Right forelimb (tissue), 1 donor: ENCODE data around the gene RPS24.
"Not testable (repeated sequence)": the region's sequence is repeated elsewhere in the genome, so short reads cannot be mapped to it uniquely, and the experiment has no call there.

Source experiments
- DNase-seq: peaks from one replicate; pipeline ENCODE4 v3.0.0-alpha.2; 2018

RPS24 gene

DNA sequence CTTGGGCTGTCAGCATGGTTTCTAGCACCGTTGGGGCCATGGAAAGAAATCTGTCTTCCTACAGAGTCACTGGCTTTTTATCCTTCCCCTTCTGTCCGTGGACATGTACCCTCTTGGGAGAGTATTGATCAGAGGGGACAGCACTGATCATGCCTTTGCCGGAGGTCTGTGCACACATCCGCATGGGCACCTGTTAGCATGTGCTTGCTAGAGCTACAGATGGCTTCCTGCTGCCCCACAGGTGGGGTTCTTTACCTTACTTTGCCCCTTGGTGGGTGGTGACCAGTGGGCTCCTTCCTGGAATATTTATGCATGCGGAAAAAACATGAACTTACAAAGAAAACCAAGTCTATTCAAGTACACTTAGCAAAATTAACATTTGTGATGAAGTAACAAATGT lies 24.9 kb downstream of the RPS24 start:
- DNase-seq: no peak

DNA sequence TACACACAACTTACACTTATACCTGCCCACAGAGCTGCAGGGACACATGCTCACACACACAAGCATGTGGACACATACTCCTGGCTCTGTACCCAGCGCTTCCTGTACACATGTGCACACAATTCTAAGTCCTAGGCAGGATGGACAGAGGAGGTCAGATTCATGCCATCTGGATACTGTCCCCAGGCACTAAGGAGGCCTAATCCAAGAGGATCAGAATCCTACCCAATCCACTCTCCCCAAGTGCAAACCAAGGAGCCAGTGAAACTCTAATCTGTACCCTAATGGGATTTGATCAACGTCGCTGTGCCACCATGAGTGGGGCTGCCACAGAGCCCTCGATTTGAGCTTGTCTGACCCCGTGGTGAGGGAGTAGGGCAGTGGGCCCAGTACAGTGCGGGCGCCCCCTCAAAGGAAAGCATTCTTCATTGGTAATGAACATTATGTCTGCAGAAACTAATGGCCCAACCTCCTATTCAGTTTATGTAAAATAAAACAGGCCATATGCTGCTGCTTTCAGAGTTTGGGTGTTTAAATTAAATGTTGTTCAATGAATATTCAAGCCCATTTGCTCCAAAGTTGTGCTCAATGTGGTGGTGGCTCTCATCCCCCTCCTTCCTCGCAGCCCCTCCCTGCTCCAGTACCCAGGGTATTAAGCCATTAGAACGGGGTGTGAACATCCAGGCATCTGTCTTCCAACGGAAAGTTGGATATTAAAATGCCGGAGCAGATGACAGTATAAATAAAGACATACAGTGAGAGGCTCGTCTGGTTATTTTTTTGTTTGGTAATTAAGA lies 26.4 kb downstream of the RPS24 start:
- DNase-seq: no peak

DNA sequence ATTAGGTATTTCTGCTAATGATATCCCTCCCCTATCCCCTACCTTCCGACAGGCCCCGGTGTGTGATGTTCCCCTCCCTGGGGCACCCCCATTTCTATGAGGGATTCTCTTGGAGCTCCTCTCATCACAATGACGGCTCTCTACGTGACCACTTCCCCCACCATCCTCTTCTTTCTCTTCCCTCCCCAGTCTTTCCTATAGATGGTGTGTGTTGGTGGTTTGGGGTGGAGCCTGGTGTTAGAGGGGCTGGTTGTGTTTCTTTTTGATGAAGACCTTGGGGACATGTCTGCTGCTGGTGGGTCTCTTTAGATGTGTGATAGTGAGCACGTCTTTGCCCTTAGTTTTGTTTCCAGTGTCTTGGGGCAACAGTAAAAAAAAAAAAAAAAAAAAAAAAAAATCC lies 28.6 kb downstream of the RPS24 start:
- DNase-seq: no peak

DNA sequence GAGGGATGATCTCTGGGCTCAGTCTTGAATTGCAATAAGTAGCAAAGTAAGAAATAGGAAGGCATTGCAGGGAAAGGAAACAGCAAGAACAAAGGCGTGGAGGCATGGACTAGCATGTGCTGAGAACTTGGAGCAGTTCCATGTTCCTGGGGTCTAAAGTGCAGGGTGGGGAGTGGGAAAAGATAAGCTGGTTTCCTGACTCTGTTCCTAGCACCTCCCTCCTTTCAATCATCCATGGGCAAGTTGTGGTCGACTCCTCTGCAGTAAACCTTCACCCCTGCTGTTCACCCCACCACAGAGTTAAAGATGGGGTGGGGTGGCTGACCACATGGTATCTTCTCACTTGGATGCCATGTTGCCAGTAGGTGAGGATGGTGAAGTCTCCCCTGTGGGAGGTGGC lies 29.6 kb downstream of the RPS24 start:
- DNase-seq: no peak

DNA sequence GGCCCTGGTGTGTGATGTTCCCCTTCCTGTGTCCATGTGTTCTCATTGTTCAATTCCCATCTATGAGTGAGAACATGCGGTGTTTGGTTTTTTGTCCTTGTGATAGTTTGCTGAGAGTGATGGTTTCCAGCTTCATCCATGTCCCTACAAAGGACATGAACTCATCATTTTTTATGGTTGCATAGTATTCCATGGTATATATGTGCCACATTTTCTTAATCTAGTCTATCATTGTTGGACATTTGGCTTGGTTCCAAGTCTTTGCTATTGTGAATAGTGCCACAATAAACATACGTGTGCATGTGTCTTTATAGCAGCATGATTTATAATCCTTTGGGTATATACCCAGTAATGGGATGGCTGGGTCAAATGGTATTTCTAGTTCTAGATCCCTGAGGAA lies 31.3 kb downstream of the RPS24 start:
- DNase-seq: not testable (repeated sequence)

DNA sequence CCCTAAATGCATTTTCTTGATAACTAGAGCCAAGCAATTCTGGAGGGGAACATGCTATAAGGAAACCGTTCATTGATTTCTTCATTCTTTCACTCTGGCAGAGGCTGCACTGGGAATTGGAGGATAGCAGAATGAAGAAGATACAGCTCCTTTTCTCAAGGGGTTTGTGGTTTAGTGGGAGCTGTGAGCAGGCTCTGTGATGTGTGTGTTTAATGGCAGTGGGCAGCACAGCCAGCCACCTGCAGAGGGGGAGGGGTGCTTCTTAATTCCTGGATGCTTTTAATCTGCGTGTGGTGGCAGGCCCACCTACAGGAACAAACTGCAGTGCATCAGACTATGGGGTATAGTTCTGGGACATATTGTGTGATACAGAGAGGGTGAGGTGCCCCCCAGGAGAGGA lies 31.9 kb downstream of the RPS24 start:
- no peak for DNase-seq

DNA sequence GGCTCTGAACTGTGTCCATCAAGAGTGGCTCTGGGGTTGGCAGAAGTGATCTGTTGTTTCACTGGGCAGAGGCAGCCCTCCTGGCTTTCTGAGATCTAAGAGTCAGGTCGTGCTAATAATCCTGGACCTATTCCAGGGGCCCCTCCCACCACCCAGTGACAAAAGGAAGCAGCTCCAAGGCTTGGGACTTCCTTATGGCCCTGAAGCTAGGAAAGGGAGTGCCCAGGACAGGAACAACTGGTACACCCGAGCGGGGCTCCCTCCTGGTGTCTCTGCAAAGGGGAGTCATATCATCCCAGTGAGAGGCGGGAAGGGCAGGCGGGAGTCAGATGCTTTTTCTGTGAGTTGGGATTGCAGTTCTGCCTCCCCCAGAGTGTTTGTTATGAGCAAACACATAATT lies 32.3 kb downstream of the RPS24 start:
- DNase-seq: no peak

DNA sequence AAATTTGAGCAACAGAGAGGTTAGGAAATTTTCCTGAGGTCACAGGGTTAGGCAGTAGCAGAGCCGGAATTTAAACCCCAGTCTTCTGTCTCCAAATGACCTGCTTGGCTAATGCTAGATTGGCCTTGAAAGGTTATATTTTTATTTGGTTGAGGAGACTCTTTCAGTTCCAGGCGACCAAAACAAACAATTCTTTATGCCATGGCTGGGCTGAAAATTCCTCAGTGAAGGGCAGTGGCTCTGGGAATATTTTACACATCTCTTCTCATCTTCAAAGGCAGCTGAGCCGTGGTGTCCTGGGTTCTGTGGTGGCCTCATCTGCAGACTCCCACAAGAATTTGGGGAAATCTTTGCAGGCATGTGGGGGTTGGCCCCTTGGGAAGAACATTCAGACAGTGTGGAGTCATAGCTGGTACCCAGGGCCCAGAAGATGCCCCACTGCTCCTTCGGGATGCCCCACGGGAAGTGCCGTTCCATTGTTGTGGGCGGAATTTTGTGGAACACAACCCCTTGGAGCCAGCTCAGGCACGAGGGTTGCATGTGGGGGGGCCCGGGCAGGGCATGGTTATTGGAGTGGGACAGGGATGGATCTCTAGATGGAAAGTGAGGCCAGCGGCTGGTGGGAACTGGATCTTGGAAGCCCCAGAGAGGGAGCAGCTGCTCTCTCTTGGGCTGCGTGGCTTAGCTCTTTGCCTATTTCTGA lies 33.2 kb downstream of the RPS24 start:
- DNase-seq: no peak

DNA sequence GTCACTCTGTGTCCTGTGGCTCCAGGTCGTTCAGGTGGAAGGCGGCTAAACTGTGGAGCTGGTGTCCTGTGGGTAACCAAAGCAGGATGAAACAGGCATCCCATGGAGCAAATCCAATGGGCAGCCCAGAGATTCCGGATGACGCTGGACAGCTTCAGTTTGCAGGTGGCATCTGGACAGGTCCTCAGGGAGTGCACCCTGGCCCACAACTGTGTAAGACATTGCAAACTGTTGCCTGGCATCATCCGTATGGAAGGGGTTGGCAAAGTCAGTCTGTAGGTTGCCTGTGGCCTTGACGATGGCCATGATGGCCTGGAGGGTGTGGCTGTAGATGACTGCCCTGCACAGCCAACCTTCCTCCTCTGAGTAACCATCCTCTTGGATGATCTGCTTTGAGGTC lies 35.5 kb downstream of the RPS24 start:
- DNase-seq: no peak

DNA sequence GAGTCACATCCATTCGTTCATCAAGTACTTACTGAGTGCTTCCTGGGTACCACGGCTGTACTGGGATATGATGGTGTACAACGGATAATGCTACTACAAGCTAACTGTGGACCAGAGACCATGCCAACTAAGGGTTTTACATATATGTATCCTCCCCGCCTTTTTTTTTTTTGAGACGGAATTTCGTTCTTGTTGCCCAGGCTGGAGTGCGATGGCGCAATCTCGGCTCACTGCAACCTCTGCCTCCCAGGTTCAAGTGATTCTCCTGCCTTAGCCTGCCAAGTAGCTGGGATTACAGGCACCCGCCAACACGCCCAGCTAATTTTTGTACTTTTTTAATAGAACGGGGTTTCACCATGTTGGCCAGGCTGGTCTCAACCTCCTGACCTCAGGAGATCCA lies 36.4 kb downstream of the RPS24 start:
- DNase-seq: not testable (repeated sequence)

DNA sequence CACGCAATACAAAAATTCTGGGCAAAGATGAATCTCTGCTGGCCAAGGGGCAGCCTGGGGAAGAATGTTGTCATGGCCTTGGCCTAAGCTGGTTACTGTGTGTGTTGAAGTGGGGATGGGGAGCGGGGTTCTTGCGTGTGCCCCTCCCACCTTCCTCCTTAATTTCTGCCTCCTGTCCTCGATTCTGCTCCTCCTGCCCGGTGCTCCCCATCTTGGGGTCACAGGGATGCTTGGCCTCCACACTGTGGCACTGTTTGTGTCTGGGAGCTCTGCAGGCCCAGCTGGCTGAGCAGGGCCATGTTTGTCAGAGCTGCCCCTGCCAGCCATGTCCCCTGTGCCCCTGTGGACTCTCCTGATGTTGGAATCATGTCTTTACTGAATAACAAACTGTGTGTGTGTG lies 37.1 kb downstream of the RPS24 start:
- no peak for DNase-seq

DNA sequence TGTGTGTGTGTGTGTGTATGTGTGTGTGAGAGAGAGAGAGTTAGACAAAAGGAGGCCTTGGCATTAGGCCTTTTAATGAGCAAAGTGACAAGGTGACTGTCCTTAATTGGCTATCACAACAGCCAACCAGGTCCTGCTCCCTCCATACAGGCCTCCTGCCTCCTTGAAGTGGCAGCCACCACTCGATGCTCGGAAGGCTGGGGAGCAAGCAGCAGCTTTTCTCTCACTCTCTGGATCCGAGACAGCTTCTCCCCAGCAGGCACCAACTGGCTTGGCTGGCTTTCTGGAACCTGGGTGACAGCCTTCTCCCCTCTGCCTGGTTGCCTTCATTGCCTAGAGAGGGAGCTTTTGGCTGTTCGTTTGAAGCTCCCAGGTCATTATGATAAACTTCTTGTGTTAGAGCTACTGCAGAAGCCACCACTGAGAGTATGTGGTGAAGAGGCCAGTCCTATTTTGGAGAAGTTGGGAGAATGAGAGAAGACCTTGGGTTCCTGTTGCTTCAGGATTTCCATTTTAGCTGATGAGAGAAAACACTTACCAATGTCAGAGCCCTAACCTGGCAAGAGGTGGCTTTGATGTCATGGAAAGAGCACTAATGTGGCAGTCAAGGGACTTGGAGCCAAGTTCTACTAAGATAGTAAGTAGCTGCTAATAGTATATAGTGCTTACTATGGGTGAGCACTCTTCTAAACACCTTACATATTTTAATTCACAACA lies 37.6 kb downstream of the RPS24 start:
- no peak for DNase-seq

DNA sequence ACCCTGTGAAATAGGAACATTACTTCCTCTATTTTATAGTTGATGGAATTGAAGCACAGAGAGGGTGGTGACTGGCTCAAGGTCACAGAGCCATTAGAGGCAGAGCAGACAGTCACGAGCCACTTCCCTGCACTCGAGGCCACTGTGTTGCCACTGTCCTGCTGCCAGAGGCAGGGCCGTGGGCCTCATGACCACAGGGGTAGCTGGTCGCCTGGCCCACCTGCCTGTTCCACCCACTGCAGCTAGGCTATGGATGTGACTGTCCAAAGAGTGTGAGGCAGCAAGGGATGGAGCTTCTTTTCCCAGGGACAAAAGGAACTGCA lies 38.2 kb downstream of the RPS24 start:
- DNase-seq: no peak

DNA sequence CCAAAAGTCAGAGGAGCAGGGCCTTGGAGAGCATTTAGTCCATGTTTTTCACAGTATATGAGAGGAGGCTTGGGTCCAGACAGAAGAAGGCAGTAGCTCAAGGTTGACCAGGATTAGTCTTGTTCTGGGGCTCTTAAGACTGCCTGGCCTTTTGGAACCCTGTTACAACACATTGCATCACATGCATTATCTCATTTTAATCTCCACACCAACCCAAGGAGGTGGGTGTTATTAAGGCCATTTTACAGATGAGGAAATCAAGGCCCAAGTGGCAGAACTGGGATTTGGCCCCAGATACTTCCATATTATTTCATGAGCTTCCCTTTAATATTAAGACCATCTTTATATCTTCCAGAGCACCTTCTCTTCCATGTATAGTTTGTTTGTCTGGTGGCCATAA lies 38.8 kb downstream of the RPS24 start:
- no peak for DNase-seq

DNA sequence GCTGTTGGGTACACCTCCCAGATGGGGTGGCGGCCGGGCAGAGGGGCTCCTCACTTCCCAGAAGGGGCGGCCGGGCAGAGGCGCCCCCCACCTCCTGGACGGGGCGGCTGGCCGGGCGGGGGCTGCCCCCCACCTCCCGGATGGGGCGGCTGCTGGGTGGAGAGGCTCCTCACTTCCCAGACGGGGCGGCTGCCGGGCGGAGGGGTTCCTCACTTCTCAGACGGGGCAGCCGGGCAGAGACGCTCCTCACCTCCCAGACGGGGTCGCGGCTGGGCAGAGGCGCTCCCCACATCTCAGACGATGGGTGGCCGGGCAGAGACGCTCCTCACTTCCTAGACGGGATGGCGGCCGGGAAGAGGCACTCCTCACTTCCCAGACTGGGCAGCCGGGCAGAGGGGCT lies 42.1 kb downstream of the RPS24 start:
- DNase-seq: not testable (repeated sequence)

DNA sequence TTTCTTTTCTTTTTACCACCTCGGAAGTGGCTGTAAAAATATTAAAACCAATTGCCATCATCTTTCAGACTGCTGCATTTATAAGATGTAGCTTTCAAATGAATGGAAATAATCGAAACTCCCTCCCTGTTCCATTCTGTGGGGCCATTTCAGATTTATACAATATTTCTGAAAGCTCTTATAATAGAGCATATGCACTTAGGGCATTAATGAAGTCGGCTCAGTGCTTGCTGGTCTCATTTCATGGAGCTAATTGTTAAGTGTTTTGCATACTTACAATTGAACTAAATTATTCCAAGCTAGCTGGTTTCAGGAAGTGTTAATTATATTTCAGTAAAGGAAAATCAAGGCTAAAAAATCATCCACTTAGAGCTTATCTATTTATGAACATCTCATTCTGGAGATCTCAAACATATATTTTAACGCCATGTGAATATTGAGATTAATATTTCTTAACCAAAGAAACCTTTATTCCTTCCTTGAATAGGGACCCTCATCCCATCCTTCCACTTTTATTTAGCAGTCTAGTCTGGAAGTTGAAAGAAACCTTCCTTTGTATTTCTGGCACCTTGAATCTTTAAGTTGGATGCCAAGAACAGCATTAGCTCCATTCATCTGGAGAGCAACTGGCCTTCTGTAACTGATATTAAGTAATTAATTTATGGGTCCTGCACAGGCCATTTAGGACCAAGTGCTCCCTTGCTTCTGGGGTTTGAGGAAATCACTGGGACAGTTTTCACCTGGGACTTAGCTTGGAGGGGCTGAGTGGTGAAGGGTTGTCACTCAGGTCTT lies 45.1 kb downstream of the RPS24 start:
- no peak for DNase-seq

DNA sequence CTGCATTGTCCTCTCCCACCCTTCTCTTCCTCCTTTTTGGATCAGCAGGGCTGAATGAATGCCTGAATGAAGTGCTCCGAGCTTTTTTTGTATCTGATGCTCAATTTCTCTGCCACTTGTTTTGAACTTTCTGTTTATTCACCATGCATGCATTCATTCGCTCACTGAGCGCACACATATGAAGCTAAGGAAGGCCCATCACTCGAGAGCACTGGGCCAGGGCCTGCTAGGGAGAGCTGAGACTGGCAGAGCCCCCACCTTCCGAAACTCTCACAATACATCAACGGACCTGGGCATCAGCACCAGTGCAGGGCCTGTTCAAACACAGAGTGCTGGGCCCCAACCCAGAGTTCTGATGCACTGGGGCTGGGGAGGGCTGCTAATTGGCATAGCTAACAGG lies 45.7 kb downstream of the RPS24 start:
- no peak for DNase-seq

DNA sequence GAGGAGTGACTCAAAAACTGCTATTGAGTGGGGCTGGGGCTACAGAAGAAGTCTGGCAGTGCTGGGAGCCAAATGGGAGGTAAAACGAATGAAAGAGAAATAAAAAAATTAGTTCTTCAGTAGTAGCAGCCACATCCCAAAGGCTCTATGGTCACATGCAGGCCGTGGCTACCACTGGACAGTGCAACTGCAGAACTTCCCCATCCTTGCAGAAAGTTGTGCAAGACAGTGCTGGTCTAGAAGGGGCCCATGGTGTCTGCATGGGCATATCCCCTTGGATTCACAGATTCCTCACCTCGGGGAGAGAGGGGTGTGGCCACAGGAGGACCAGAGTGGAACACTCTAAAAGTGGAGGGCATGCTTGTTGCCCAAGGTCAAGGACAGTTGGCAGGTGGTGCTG lies 47.6 kb downstream of the RPS24 start:
- no peak for DNase-seq

DNA sequence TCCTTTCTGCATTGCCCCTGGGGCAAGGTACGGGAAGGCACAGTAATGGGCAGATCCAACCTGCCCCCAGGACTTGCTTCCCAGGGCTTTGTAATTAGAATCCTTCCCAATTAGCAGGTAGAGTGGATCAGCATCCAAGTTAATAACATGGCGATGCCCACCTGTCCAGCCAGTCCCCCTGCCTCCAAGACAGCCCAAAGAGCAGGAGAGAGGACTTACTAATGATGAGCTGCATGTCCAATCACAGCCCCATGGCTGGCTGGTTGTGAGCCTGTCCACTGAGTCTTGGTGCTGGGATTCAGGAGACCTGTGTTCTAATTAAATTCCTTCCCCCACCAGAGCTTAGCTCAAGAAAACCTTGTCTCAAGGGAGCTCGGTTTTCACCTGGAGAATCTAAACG lies 49.0 kb downstream of the RPS24 start:
- no peak for DNase-seq
